ENCODE results near the gene PLA2G1B.

PLA2G1B gene

DNA sequence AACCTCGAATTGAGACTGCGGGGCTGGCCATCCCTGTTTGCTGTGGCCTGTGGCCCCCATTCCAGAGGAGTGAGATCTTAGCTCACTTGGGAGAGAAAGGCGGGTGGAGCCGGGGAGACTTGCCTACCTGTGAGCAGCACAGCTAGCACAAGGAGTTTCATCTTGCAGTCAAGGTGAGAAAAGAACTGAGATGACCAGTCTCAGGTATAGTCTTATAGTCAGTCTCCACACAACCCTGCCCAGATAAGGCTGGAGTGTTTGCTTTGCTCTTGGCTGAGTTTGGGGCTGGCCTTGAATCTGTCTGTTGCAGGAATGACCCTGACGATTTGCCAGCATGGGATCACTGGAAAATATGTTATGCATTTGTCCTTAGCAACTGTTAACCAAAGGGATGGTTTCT lies at the start of gene PLA2G1B:
TSS of gene PLA2G1B (minus strand) at position 187 of the 400 bp plus-strand sequence. CDS start at position 161, 26 bp downstream.
- DNase-seq (ENCODE audit: low read depth), result no peak
- TF ChIP-seq, protein P1, sequence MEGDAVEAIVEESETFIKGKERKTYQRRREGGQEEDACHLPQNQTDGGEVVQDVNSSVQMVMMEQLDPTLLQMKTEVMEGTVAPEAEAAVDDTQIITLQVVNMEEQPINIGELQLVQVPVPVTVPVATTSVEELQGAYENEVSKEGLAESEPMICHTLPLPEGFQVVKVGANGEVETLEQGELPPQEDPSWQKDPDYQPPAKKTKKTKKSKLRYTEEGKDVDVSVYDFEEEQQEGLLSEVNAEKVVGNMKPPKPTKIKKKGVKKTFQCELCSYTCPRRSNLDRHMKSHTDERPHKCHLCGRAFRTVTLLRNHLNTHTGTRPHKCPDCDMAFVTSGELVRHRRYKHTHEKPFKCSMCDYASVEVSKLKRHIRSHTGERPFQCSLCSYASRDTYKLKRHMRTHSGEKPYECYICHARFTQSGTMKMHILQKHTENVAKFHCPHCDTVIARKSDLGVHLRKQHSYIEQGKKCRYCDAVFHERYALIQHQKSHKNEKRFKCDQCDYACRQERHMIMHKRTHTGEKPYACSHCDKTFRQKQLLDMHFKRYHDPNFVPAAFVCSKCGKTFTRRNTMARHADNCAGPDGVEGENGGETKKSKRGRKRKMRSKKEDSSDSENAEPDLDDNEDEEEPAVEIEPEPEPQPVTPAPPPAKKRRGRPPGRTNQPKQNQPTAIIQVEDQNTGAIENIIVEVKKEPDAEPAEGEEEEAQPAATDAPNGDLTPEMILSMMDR (IDR thresholded peaks at IDR 0.05; ENCODE audit: low read depth, low read length, missing control alignments), result no peak
- in situ Hi-C loops (cut with HindIII; ENCODE audit: low sequenced_read_pairs), result no loop called here
- H3K4me3 ChIP-seq (ENCODE audit: low read depth, low read length), result no peak within 1 kb of the TSS

DNA sequence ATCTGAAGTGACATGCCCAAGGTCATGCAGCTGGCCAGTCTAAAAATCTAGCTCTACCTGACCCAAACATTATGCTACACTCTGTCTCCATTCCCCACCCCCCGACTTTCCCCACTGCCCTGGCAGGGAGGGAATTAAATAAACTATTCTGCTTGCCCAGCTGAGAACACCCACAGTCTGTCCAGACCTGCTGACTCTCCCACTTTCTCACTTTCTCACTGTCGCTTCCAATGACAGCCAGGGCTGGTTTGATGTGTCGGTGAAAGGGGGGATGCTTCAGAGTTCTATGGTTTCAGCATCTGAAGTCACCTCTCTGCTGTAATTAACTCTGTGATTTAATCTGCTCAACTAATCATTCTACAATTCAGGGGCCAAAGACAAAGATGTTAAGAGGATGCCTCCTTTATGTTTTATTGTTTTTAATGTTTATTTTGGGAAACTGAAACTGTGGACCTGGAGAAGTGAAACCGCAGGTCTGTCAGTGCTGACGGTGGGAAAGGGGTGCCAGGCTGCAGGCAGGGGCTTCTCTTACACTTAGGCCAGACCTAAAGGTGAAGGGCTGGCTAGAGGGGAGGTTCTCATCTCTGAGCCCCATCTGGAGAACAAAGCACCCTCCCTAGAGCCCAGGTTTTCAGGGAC lies 49.5 kb upstream of the PLA2G1B start:
- TF ChIP-seq, protein P1 (IDR thresholded peaks at IDR 0.05; ENCODE audit: low read depth, low read length, missing control alignments), result no peak
- in situ Hi-C loops (cut with HindIII; ENCODE audit: low sequenced_read_pairs), result no loop called here
- DNase-seq (ENCODE audit: low read depth), result no peak
- no peak overlapping the region for H3K4me3 ChIP-seq (ENCODE audit: low read depth, low read length)

DNA sequence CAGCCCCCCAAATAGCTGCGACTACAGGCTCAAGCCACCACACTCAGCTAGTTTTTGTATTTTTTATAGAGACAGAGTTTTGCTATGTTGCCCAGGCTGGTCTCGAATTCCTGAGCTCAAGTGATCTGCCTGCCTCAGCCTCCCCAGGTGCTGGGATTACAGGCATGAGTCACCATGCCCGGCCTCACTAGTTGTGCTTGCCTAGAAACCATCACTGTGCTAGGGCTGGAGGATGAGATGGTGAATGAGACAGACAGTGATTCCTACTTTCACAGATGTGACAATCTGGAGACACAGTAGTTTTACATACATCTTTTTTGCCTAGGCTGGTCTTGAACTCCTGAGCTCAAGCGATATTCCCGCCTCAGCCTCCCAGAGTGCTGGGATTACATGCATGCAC lies 48.8 kb upstream of the PLA2G1B start:
- TF ChIP-seq, protein P1 (IDR thresholded peaks at IDR 0.05; ENCODE audit: low read depth, low read length, missing control alignments), result no peak
- in situ Hi-C loops (cut with HindIII; ENCODE audit: low sequenced_read_pairs), result no loop called here
- DNase-seq (ENCODE audit: low read depth), result no peak
- no peak overlapping the region for H3K4me3 ChIP-seq (ENCODE audit: low read depth, low read length)

DNA sequence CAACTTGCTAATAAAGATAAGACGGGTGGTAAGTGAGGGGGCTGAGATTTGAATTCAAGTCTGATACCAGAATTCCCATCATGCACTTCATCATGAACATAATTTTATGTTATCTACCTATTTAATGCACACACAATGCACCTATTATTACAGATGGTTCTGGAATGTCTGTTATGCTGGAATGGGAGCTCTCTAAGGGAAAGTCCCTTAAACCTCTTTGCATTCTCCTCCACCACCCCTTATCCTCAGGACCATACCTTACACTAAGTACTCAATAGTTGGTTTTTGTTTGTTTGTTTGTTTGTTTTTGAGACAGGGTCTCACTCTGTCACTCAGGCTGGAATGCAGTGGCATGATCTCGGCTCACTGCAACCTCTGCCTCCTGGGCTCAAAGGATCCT lies 48.4 kb upstream of the PLA2G1B start:
- in situ Hi-C loops (cut with HindIII; ENCODE audit: low sequenced_read_pairs), result no loop called here
- no peak for DNase-seq (ENCODE audit: low read depth)
- TF ChIP-seq, protein P1 (IDR thresholded peaks at IDR 0.05; ENCODE audit: low read depth, low read length, missing control alignments), result no peak
- no peak overlapping the region for H3K4me3 ChIP-seq (ENCODE audit: low read depth, low read length)

DNA sequence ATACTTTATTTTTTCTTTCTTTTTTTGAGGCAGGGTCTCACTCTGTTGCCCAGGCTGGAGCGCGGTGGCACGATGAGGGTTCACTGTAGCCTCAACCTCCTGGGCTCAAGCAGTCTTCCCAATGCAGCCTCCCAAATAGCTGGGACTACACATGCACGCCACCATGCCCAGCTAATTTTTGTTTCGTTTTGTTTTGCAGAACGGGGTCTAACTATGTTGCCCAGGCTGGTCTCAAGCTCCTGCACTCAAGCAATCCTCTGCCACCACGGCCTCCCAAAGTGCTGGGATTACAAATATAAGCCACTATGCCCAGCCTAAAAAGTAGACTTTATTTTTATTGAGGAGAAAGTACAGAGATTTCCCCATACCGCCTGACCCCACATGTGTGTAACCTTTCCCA lies 46.1 kb upstream of the PLA2G1B start:
- in situ Hi-C loops (cut with HindIII; ENCODE audit: low sequenced_read_pairs), result loop anchor here (5.0 kb wide), 1 partner anchor 49 kb away; no protein-coding TSS in a partner anchor
- no peak overlapping the region for H3K4me3 ChIP-seq (ENCODE audit: low read depth, low read length)
- DNase-seq (ENCODE audit: low read depth), result no peak
- TF ChIP-seq, protein P1 (IDR thresholded peaks at IDR 0.05; ENCODE audit: low read depth, low read length, missing control alignments), result no peak

DNA sequence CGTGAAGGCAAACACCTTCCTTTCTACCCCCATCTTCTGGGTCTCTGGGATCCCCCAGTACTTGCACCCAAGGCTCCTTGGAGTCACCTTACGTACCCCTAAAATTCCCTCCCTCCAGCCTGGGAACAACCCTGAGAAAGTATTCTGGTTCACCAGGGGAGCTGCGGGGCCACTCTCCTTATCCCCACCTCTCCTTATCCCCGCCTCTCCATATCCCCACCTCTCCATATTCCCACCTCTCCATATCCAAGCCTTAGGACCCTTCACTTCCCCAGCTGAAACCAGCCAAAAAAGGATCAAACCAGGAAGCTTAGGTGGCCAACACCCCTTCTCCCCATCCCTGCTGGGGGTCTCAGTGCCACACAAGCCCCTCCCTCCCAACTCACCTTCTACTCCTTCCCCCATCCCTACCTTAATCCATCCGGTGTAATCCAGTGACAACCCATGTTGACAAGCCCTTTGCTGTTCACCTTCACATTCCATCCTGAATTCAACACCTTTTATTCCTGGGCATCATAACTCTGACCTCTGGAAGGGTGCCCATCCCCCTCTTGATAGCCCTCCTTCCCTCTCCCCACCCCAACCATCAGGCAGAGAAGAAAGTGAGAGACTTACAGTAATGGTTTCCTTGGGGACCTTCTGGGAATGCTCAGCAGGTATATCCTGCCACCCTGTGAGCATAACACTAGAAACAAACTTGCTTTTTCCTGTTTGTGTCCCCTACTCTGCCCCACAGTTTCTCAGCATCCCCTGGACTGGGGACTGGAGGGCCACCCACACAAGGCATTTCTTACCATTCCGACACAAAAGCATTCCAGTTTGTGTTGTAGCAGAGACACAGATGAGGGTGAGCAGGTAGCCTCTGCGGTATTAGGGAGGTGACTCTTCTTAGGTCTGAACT lies 43.0 kb upstream of the PLA2G1B start:
- TF ChIP-seq, protein P1 (IDR thresholded peaks at IDR 0.05; ENCODE audit: low read depth, low read length, missing control alignments), result no peak
- H3K4me3 ChIP-seq (ENCODE audit: low read depth, low read length), result no peak overlapping the region
- in situ Hi-C loops (cut with HindIII; ENCODE audit: low sequenced_read_pairs), result loop anchor here (5.0 kb wide), 1 partner anchor 52 kb away; no protein-coding TSS in a partner anchor
- DNase-seq (ENCODE audit: low read depth), result no peak

Data from astrocyte of the cerebellum (primary cell).